ENCODE measurements around the gene TYK2. TPM values are rescaled to one million over a fixed set of nuclear protein-coding genes. Genes with fewer than 3 reads are reported as not detected.
A peak's percentile ranks its signal among the peaks of the same experiment; 100 is the strongest.

Gene TYK2
- total RNA-seq, 2 experiments from 2014 or later: 277 to 296 TPM

DNA sequence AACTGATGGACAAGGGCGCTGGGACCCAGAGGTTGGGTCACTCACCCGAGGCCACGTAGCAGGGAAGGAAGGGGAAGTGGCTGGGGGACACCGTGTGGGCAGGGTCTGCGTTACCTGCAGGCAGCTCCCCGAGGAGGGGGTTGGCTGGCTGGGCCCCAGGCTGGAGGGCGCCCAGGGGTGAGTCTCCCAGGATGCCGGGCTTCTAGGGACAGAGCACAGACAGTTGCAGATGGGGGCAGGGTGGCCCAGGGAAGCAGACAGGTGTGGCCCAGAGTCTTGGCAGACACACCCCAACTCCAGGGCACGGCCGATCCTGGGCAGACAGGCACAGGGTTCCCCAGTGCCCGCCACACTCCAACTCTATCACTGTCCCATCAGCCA, 59.0 kb downstream of the TYK2 start:
- ATAC-seq: no peak
- H3K27ac Mint-ChIP-seq: no peak overlapping the region
- H3K27me3 Mint-ChIP-seq: no peaks in the 10 kb centered on the region
- peaks cover 30% of the 10 kb centered on the region for H3K36me3 Mint-ChIP-seq
- CTCF ChIA-PET: no interaction called here
- no peak for DNase-seq
- no peak overlapping the region for H3K4me3 Mint-ChIP-seq
- H3K9me3 Mint-ChIP-seq (ENCODE audit: low read depth): no peaks in the 10 kb centered on the region
- H3K4me1 Mint-ChIP-seq: no peaks in the 10 kb centered on the region

DNA sequence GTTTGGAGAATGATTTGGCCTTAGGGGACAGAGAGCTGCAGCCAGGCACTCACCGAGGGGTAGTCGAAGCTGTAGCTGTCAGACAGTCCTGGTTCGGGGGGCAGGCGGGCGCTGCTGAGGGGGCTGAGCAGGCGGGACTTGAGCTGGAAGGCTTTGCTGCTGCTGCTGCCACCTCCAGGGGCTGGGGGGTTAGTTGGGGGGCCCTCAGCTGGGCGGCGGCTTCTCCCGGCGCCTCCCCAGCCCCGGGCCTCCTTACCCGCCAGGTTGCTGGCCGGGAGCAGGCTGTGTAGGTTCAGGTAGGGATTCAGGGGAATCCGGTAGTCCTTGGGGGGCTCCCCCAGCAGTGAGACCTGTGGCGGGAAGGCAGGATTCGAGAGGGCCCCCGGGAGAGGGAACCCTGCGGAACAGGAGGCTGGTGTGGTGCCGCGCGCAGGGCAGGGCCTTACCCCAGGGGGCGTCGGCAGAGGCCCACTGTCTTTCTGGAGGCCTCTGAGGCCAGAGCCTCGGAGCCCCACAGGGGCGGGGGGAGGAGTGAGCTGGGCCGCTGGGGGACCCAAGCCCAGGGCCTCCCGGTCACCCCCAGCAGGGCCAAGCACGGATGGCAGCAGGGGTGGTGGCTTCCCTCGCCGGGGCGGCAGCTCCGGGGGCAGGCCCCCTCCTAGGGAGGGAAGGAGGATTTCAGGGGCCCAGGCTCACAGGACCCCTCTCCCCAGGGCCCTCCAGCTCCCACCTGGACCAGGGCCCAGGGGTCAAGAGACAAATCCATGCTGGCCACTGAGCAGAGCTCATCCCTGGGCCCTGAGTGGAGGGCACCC, 59.6 kb downstream of the TYK2 start:
- no peaks in the 10 kb centered on the region for H3K9me3 Mint-ChIP-seq (ENCODE audit: low read depth)
- ATAC-seq: no peak
- DNase-seq: no peak
- no peaks in the 10 kb centered on the region for H3K27me3 Mint-ChIP-seq
- peaks cover 4% of the 10 kb centered on the region for H3K4me1 Mint-ChIP-seq
- H3K27ac Mint-ChIP-seq: no peak overlapping the region
- H3K36me3 Mint-ChIP-seq: peaks cover 33% of the 10 kb centered on the region
- no peak overlapping the region for H3K4me3 Mint-ChIP-seq
- CTCF ChIA-PET: interaction anchor here (0.8 kb wide), 1 partner anchor 80 kb away, joined by 3 read pairs; no protein-coding TSS in a partner anchor

DNA sequence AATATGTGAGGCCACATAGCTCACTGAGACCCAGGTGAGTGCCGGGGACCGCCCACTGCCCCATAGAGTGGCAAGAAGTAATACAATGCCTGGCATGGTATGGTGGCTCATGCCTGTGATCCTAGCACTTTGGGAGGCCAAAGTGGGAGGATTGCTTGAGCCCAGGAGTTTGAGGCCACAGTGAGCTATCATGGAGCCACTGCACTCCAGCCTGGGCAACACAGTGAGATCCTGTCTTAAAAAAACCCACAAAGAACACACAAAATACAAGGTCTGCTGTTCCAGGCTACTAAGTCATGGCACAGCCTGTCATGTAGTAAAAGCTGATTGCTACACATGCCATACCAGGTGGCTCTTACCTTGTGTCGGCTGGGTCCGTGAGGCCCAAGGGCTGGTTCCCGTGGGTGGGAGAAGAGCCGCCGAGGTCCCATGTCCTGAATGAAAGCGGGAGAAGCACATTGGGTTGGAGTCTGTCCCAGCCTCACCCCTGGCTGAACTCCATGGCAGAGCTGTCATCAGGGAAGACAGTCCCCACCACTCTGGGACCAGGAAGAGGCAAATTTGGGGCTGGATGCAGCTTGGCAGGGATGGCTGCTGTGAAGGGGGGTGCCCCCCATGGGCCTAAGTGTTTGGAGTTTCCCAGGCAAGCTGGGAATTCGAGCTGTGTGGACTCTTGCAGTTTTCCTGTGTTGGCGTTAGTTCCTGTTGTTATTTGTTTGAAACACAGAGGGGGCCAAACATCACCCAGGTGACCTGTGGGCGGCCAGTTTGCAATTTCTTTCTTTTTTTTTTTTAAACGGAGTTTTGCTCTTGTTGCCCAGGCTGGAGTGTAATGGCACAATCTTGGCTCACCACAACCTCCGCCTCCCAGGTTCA, 61.3 kb downstream of the TYK2 start:
- H3K4me3 Mint-ChIP-seq: no peak overlapping the region
- no peak overlapping the region for H3K27ac Mint-ChIP-seq
- H3K9me3 Mint-ChIP-seq (ENCODE audit: low read depth): no peaks in the 10 kb centered on the region
- peaks cover 28% of the 10 kb centered on the region for H3K36me3 Mint-ChIP-seq
- no peaks in the 10 kb centered on the region for H3K27me3 Mint-ChIP-seq
- CTCF ChIA-PET: interaction anchor here (0.9 to 1.6 kb wide), 4 partner anchors 21 to 72 kb away, joined by 3 to 4 read pairs (median 4); partner anchors contain the start of gene ICAM1
- no peak for DNase-seq
- peaks cover 15% of the 10 kb centered on the region for H3K4me1 Mint-ChIP-seq
- ATAC-seq: no peak

DNA sequence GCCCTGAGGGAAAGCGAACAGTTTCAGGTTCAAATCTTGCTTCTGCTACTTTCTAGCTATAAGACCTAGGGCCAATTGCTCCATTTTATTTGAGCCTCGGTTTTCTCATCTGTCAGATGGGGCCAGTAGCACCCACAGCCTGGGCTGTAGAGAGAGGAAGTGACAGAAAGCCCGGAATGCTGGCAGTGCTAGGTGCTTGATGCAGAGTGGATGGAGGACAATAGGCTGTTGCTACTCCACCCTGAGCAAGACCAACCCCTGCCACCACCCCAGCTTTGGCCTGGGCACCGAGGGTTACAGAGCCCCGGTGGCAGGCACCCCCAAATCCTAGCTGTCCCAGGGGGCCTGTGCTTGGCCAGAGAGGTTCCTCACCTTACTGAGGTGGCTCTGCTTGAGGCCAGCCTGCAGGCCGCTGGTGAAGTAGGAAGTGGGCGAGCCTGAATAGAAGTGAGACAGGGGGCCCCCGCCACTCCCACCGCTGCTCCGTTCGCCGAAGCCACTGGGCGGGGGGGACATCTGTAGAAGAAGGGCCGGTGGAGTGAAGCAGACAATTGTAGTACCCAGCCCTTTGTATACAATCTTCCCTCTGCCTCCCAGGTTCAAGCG, 62.4 kb downstream of the TYK2 start:
- H3K27me3 Mint-ChIP-seq: no peaks in the 10 kb centered on the region
- peaks cover 25% of the 10 kb centered on the region for H3K36me3 Mint-ChIP-seq
- no peaks in the 10 kb centered on the region for H3K9me3 Mint-ChIP-seq (ENCODE audit: low read depth)
- peaks cover 15% of the 10 kb centered on the region for H3K4me1 Mint-ChIP-seq
- no peak overlapping the region for H3K27ac Mint-ChIP-seq
- CTCF ChIA-PET: interaction anchor here (1.6 kb wide), 2 partner anchors 47 to 71 kb away, joined by 3 to 4 read pairs; partner anchors contain the start of gene ICAM1
- ATAC-seq (no peak), DNase-seq (no peak)
- H3K4me3 Mint-ChIP-seq: no peak overlapping the region

DNA sequence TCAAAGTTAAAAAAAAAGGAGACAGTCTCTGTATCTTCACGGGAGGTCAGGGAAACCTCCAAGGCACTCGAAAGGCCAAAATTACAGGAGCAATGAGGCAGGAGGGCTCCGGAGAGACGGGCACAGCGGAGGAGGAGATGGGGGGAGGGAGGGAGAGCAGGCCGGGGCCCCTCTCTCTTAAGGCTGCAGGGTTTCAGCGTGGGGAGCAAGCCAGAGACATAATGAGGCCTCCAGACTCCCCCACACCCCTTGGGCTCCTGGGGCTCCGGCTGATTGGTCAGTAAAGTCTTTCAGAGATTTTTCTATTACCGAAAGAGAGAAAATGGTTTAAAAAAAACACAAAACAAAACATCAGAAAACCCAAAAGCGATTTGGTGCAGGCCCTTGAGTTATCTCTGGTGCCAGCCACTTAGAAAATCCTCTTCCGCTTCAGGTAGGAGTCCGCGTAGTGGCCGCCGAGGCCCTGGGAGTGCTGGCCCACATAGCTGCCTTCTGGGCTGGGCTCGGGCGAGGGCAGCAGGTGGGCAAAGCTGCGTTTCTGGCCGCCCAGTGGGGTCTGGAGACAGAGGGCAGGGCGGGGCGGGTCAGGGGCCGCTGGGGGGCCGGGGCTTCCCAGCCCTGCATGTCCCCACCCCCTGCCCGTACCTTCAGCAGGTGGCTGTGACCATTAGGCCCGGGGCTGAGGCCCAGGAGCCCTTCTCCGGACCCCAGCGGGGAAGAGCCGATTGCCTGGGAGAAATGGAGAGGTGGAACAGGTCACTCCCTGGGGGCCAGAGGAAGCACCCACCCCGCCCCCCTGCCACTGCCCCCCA, 63.1 kb downstream of the TYK2 start:
- H3K36me3 Mint-ChIP-seq: peaks cover 25% of the 10 kb centered on the region

DNA sequence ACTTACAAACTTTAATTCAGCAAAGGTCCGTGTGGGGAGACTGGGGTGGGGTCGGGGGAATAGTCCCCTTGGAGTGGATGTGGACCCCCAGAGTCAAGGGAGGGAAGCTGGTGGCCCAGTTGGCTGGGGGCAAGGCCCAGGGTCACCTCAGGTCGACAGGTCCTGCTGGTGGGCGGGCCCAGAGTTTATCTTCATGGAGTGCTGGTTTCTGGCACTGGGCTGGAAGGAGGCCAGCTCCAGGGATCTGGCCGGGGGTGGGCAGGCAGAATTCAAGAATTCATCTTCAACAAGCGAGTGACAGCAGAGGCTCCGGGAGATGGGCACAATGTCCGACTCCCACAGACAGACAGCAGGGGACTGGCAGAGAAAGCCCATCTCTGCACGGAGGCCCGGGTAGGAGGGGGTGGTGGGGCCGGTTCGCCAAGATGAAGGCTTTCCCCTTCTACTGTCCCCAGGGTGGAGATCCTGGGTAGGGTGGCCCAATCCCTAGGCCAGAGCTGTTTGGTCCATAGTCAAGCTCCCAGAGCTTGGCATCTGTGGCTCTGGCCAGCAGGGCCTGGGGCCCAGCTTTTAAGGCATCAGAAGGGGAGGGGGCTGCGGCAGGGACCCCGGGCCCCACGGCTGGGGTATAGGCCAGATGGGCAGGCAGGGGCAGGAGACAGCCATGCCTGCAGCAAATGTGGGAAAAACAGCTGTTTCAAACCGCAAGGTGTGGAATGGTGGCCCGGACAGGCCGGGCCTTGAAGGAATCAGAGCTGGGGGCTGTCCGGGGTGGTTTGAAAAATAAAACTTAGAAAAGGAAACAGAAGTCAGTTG, 63.9 kb downstream of the TYK2 start:
- Mint-ChIP-seq H3K36me3 (peaks cover 19% of the 10 kb centered on the region), H3K27me3 (no peaks in the 10 kb centered on the region)

More for the DNA sequence above, 63.1 kb downstream of the TYK2 start:
- H3K4me1 Mint-ChIP-seq: peaks cover 15% of the 10 kb centered on the region
- CTCF ChIA-PET: interaction anchor here (0.8 kb wide), 1 partner anchor 71 kb away, joined by 3 read pairs; no protein-coding TSS in a partner anchor
- H3K9me3 Mint-ChIP-seq (ENCODE audit: low read depth): no peaks in the 10 kb centered on the region
- DNase-seq (no peak), ATAC-seq (no peak)
- H3K4me3 Mint-ChIP-seq: no peak overlapping the region
- no peak overlapping the region for H3K27ac Mint-ChIP-seq
- H3K27me3 Mint-ChIP-seq: no peaks in the 10 kb centered on the region

DNA sequence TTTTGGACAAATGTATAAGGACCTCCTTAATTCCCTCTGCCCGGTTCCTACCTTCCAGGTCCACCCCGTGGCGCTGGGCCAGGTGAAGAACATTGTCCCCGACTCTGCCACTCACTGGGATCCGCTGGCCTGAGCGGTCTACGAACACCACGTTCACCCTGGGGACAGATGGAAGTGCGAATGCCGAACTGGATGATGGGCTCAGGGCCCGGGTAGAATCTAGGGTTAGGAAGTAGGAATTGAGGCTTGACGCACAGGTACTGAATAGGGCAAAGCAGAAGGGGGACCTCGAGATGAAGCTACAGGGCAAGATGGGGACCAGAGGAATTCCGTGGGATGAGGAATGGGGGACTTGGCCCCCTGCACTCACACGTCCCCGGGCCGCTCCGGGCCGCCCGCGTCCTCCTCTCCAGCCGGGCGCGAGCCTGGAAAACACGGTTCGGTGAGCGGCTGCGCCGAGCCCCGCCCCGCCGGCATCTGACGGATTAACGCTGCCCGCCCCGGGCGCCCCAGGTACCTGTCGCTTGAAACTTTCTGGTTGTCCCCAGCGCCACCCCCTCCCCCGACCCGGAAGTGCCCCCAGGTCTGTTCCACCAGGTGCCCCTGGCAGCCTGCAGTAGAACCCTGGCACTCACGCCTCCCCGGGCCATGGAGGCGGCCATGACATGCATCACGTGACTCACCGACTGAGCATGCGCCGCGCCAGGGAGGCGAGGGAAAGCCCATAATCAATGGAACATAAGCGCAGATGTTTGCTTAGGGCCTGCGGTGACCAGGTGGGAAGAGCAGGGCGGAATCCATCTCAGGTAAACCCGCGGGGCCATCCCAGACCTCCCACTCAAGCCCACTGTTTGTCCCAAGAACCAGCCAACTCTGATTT, 64.8 kb downstream of the TYK2 start, which contains the start of gene FDX2:
FDX2 (minus strand) TSS at position 681 of the 880 bp plus-strand sequence; CDS start at position 662, 19 bp downstream.
- H3K27me3 Mint-ChIP-seq: no peaks in the 10 kb centered on the region
- peaks cover 15% of the 10 kb centered on the region for H3K4me1 Mint-ChIP-seq
- H3K27ac Mint-ChIP-seq: peak within 1 kb of the TSS; percentile 58
- H3K9me3 Mint-ChIP-seq (ENCODE audit: low read depth): no peaks in the 10 kb centered on the region
- peak; percentile 91 for ATAC-seq
- DNase-seq: peak; percentile 91
- peak within 1 kb of the TSS; percentile 74 for H3K4me3 Mint-ChIP-seq
- CTCF ChIA-PET: interaction anchor here (0.7 to 1.0 kb wide), 5 partner anchors 36 to 73 kb away, joined by 3 to 4 read pairs (median 3); partner anchors contain the start of gene ICAM1
- peaks cover 19% of the 10 kb centered on the region for H3K36me3 Mint-ChIP-seq

More for the DNA sequence above, 63.9 kb downstream of the TYK2 start:
- Mint-ChIP-seq H3K4me3 (peak overlapping the region; percentile 74), H3K4me1 (peaks cover 15% of the 10 kb centered on the region), H3K27ac (peak overlapping the region; percentile 58), H3K9me3 (ENCODE audit: low read depth) (no peaks in the 10 kb centered on the region)
- DNase-seq: no peak
- CTCF ChIA-PET: interaction anchor here (0.8 kb wide), 1 partner anchor 72 kb away, joined by 3 read pairs; no protein-coding TSS in a partner anchor
- ATAC-seq: no peak

DNA sequence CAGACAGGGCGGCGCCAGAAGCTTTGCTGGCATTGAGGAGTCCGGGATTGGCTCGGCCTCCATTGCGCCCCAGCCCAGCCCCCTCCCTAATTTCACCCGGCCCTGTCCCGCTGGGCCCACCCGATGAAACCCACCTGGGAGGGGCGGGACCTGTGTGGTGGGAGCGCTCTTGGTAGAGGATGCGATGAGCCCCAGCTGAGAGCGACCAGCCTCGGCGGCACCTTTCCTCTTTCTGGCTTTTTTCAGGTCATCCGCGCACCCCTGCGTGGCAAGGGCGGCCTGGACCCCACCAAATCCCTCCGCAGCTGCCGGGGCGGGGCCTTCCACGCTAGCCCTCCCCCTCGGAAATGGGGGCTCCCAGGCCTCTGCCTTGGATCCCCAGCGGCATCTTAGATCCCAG, 70.9 kb downstream of the TYK2 start, which contains the start of gene ZGLP1:
ZGLP1 (minus strand) TSS at position 393 of the 400 bp plus-strand sequence.
- Mint-ChIP-seq H3K27me3 (no peaks in the 10 kb centered on the region), H3K4me1 (peaks cover 2% of the 10 kb centered on the region), H3K9me3 (ENCODE audit: low read depth) (no peaks in the 10 kb centered on the region), H3K27ac (no peak within 1 kb of the TSS), H3K4me3 (no peak within 1 kb of the TSS), H3K36me3 (no peaks in the 10 kb centered on the region)
- ATAC-seq: no peak
- no peak for DNase-seq
- CTCF ChIA-PET: no interaction called here

DNA sequence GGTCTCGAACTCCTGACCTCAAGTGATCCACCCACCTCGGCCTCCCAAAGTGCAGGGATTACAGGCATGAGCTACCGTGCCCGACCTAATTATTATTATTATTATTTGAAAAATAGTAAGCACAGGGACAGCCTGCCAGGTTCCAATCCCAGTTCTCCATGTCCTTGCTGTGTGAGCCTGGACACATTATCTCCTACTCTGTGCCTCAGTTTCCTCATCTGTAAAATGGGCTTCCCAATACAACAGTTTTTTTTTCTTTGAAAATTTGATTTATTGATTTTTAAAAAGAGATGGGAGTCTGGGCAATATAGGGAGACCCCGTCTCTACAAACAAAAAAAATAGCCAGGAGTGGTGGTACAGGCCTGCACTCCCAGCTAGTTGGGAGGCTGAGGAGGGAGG, 74.0 kb downstream of the TYK2 start:
- no peak overlapping the region for H3K4me3 Mint-ChIP-seq

DNA sequence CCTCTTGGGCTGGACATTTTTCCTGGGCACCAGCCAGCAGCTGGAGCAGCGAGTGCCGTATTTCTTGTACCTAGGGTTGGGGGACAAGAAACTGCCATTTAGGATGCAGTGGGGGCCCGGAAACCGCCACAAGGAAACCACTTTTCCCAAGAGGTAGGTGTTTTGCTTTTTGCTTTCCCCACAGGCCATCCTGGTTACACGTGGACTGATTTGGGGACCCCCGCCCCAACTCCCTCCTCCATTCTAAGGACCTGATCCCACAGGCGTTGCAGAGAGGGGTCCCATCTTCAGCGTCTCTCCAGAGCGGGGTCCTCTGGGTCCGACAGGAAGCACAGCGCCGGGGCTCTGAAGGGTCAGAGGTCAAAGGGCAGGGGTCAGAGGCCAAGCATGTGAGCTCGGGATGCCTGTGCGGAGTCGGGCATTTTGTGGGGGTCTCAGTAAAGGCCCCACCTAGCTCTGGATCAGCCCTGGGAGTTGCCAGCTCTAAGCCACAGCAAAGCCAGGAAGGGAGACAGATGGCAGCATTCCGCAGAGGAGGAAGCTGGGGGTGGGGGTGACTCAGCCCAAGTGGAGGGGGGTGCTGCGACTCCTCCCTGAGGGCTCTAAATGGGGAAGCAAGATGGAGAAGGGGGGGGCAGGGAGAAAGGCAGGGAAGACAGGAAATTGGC, 75.1 kb downstream of the TYK2 start:
- no peak for DNase-seq
- no peaks in the 10 kb centered on the region for H3K4me1 Mint-ChIP-seq
- H3K4me3 Mint-ChIP-seq: no peak overlapping the region
- H3K27ac Mint-ChIP-seq: no peak overlapping the region
- CTCF ChIA-PET: interaction anchor here (1.8 to 4.5 kb wide), 2 partner anchors 28 to 35 kb away, joined by 5 to 18 read pairs; partner anchors contain the start of genes ICAM1 and RAVER1
- no peaks in the 10 kb centered on the region for H3K9me3 Mint-ChIP-seq (ENCODE audit: low read depth)
- peak; percentile 12 for ATAC-seq
- H3K27me3 Mint-ChIP-seq: peaks cover 6% of the 10 kb centered on the region
- H3K36me3 Mint-ChIP-seq: no peaks in the 10 kb centered on the region

More for the DNA sequence above, 74.0 kb downstream of the TYK2 start:
- peaks cover 3% of the 10 kb centered on the region for H3K27me3 Mint-ChIP-seq
- CTCF ChIA-PET: interaction anchor here (1.5 to 4.5 kb wide), 3 partner anchors 27 to 39 kb away, joined by 5 to 18 read pairs (median 5); partner anchors contain the start of genes ICAM1 and RAVER1
- no peak for ATAC-seq
- no peaks in the 10 kb centered on the region for H3K9me3 Mint-ChIP-seq (ENCODE audit: low read depth)
- H3K4me1 Mint-ChIP-seq: no peaks in the 10 kb centered on the region
- H3K36me3 Mint-ChIP-seq: no peaks in the 10 kb centered on the region
- DNase-seq: no peak
- no peak overlapping the region for H3K27ac Mint-ChIP-seq

Data from activated CD8-positive, alpha-beta memory T cell treated with anti-CD3 and anti-CD28 coated beads, Interleukin-2, amount 10 ng/mL, durations not matched to agents 7 days and 5 days (primary cell).